MV-4-11 (cell line): ENCODE results near the gene RNF150.

Source experiments
- DNase-seq: peaks from one replicate; lab custom pipeline; 2025; lab: John Stamatoyannopoulos, UW

The RNF150 gene

GRCh38 chr4:140906993-140907962 lies 226.0 kb downstream of the RNF150 start:
- DNase-seq, result no peak

GRCh38 chr4:140904904-140905303 lies 228.4 kb downstream of the RNF150 start:
- no peak for DNase-seq

DNA sequence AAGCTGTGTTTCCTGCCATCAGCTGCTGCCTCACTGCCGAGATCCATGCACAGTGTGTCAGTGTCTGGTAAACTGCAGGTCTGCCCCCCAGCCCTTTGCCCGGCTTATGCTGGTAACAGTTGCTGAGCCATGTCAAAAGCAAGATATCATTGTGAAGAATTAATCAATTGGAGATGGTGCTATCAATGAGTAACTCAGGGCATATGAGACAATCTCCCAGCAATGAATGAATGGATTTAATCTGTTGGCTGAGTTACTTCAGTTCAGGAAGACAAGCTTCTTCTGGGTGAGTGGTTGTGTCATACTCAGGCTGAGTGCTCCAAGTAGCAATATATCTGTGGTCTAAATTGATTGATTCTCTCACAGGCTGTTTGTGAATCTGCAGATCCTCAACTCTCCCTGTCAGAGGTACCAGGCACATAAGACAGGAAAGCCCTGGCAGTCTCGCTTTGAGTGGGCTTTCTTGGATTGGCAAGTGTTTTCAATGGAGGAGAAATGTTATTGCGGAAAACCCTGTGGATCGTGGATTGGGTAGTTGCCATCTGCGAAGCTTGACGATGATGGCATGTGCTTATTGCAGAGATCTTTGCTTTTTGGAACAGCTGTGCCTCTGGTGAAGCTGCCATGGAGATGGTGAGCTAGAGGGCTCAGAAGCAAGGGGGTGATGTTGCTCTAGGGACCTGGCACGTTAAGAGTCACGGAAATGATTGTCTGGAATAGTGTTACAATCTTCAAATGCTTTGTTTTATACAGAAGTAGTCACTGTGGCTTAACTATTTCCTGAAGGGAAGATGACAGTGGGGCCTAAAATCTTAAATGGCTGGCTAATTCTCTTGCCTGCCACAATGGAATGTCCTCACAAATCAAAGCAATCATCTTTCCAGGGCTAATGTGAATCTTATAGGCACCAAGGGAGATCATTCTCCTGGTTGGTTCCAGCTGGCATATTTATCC lies 229.5 kb downstream of the RNF150 start:
- no peak for DNase-seq

DNA sequence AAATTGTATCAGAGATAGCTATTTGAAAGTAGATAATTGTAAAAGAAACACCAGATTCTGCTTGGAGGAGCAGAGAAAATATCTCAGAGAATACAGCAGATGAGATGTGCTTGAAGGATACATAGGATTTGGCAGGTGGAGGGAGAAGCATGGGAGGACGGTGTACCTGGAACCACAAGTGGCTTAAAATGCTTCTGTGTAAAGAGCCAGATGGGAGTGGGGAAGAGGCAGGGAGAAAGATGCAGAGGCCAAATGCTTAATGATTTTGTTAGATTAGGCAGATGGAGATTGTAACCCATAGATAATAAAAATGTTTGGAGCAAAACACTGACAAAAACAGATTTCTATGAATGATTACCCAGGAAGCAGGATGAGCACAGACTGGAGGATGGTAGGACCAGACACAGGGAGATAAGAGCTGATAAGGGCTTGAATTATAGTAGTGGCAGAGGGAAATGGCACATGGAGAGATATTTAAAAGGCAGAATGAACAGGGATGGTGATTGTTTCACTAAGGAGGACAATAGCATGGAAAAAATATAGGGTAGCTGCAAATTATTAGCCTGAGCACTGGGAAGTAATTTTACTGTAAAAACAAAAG lies 231.4 kb downstream of the RNF150 start:
- no peak for DNase-seq

DNA sequence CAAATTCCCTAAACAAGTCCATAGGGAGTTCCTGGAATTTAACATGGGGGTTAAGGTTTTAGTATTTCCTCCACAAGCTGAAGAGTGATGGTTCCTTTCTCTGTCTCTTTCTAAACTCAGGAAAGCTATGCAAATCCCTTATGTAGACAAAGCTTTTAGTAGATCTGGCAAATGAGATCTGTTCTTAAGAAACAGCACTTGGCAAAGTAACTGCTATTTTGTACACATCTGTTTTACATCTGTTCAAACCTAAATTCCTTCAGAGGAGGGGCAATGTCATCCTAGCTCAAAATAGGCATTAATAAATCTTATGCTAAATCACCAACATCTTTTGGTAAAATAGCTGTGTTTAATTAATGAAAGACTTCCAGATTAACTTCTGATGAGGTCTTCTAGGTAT lies 239.3 kb downstream of the RNF150 start:
- no peak for DNase-seq

- DNase-seq, result no peak
These were observed 245.2 kb downstream of the RNF150 start for GRCh38 chr4:140888054-140888453.

GRCh38 chr4:140887467-140887866 lies 245.8 kb downstream of the RNF150 start:
- no peak for DNase-seq

DNA sequence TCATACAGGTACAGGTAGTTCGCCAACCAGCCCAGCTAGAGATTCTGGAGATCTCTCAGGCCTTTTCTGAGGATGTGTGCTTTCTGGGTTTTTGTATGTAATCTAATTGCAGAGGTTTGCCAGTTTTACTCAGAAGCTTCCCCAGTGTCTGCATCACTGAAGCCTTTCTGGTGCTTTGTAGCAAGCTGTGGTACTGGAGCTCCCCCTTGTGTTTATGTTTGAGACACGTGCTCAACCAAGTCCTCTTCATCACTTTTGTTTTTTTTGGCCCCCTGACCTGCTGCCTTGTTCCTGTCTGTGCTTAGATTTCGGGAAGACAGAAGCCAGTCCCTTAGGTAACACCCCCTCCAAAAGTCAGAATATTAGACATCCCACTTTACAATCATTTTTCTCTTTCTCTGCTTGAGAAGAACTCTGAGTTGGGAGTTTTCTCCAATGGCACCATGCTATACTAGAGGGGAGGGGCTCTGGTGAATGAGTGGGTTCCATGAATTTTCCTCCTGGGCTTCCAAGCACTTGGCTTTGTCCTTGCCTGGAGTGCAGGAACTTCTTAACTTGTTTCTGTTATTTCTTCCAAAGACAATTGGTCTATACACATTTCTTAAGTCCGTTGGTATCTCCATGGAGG lies 248.7 kb downstream of the RNF150 start:
- peak; percentile 52 for DNase-seq

- DNase-seq, result no peak
These were observed 255.5 kb downstream of the RNF150 start for GRCh38 chr4:140877781-140878180.

GRCh38 chr4:140876615-140877364 lies 256.5 kb downstream of the RNF150 start:
- DNase-seq, result no peak

GRCh38 chr4:140875746-140876452 lies 257.4 kb downstream of the RNF150 start:
- no peak for DNase-seq

DNA sequence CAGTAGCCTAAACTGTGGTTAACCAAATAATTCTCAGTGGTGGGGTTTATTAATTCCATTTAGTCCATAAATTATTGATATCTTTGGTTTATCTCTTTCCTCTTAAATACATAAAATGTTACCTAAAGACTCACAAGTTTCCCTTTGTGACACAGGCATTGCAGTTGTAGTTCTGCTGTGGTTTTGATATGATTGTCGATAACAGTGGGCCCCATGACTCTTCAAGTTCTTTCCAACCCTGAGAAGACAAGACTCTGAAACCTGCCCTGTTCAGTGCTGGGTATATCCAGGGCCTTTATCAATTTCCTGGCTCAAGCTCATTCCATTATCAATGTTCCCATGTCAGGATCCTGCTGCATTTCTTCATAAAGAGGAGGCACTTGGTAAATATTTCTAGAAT lies 259.2 kb downstream of the RNF150 start:
- no peak for DNase-seq

DNA sequence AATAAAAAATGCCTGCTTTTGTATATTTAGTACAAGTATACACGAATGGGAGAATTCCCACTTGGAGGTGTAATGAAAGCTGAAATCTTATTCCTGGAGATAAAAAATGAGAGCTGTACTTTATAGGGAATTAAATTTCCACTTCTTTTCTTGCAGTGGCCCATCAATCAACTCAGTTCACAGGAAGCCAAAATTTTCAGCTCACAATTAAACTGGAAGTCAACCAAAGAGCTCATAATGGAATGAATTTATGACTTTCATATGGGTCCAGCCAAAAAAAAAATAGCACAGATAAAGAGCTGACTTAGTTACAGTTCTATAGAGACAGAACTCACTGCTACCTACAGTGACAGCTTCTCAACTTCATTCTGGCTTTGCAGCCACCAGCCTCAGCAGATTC lies 261.9 kb downstream of the RNF150 start:
- no peak for DNase-seq

DNA sequence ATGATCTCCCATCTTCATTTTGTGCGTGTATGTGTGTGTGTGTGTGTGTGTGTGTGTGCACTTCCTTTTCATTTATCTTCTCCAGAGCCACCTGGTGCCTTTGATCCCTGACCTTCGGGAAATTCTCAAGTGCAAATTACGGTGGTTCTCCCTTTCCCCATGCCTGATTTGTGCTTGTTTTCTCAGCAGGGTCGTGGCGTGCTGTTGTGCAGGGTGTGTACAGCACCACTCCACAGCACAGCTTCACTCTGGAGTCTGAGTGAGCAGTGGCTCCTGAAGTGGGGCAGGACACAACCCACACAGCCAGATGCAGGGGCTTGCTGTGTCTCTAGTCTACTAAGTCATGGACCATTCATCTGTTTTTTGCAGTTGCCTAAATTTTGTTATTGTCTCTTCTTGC lies 262.8 kb downstream of the RNF150 start:
- no peak for DNase-seq

GRCh38 chr4:140869446-140869845 lies 263.8 kb downstream of the RNF150 start:
- DNase-seq, result no peak

DNA sequence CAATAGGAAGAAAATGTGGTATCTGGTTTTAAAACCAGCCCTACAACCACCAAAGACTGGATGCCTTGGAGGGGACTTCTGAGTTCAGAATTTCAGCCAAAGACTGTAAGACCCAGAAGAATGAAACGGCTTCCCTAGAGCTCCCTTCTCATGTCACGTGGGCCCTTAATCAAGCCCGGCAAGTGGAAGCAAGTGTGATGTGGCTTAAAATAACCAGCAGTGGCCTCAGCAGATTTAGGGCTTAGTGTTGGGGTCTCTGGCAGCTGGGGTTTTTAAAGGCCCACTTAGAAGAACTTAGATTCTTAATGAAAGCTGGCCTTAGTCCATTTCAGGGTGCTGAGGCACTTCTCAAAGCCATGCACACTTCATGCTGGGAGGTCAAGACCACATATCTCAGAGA lies 265.9 kb downstream of the RNF150 start:
- DNase-seq, result no peak

DNA sequence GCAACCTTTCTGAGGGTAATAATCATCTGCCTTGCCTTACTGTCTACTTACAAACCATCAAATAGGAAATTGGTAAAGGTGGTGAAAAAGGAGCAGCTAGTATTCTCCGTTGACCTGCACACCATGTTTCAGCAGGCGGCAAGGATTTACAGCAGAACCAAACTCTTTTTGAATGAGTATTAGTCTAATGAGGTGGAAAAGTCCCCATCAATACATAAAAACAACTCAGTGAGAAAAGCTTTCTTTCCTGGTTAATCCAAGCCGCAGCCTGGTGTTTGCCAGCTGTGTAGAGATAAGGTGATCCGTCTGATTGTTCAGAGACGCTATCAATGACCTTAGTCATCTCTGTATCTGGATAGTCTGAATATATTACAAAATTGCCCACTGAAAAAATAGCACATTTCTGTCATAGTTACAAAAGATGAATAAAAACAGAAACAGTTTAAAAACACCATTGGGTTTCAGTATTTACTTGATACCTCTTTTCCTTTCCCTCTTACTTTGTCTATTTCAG lies 266.7 kb downstream of the RNF150 start:
- no peak for DNase-seq

DNA sequence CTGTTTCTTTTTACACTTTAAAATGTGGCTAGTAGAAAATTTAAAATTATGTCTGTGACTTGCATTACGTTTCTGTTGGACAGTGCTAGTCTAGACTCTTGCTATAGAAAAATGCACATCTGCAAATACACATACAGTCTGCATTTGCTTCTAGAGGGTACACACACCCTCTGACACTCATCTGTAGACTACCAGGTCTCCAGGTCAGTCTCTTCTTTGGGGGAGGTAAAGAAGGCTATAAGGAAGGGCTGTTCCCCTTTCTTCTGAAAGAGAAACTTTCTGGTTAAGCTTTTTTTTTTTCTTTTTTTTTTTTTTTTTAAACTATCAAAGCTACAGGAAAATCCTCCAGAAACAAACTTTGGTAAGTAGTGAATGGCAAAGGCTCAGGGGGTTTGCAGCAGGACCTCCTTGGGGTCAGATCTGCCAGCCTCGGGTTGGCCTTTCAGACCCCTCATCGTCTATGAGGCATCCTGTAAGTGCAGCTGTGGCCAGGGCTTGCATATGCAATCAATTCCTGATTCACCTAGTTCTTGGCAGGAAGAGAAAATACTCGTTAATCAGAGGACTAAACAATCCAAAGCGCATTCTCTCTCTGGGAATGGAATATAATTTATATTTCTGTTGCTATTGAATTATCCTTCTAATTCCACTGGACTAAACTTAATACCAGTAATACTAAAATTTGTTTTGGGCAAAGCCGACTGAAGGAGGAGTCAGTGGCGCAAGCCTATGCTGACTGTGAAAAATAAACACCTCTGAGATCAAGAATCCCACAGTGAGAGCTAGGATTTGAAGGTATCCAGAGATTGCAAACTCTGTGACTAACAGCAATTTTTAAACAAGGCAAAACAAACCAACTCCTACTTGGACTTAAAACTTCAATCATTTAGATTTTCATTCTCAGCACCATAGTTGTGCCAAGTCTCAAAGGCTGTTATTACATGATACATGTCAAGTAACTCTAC lies 267.7 kb downstream of the RNF150 start:
- DNase-seq, result no peak

GRCh38 chr4:140863197-140863596 lies 270.1 kb downstream of the RNF150 start:
- DNase-seq, result peak; percentile 6
